ENCODE results near the gene LMTK2. TPM values are rescaled to one million over a fixed set of nuclear protein-coding genes. Genes with fewer than 3 reads are reported as not detected.

The LMTK2 gene
- total RNA-seq, 1 donor from 2014 or later, result 19.2 TPM

GRCh38 chr7:98149116-98149692 is 42.5 kb downstream of the LMTK2 start:
- no peak overlapping the region for H3K4me3 Mint-ChIP-seq
- peaks cover 6% of the 10 kb centered on the region for H3K9me3 Mint-ChIP-seq
- H3K36me3 Mint-ChIP-seq (ENCODE audit: low read depth), result peaks cover 27% of the 10 kb centered on the region
- H3K27ac Mint-ChIP-seq (ENCODE audit: unreplicated experiment), result no peak overlapping the region
- H3K27me3 Mint-ChIP-seq (ENCODE audit: low read depth), result no peaks in the 10 kb centered on the region
- H3K4me1 Mint-ChIP-seq, result no peaks in the 10 kb centered on the region
- no peak for TF ChIP-seq CTCF (conservative IDR thresholded peaks at IDR 0.05)
- no peak for DNase-seq (ENCODE audit: low read depth, low spot score)

GRCh38 chr7:98151884-98152283 is 45.2 kb downstream of the LMTK2 start:
- no peaks in the 10 kb centered on the region for H3K27me3 Mint-ChIP-seq (ENCODE audit: low read depth)
- TF ChIP-seq CTCF (conservative IDR thresholded peaks at IDR 0.05), result no peak
- H3K27ac Mint-ChIP-seq (ENCODE audit: unreplicated experiment), result no peak overlapping the region
- H3K9me3 Mint-ChIP-seq, result no peaks in the 10 kb centered on the region
- peaks cover 28% of the 10 kb centered on the region for H3K36me3 Mint-ChIP-seq (ENCODE audit: low read depth)
- no peak for DNase-seq (ENCODE audit: low read depth, low spot score)
- H3K4me1 Mint-ChIP-seq, result no peaks in the 10 kb centered on the region
- H3K4me3 Mint-ChIP-seq, result no peak overlapping the region

DNA sequence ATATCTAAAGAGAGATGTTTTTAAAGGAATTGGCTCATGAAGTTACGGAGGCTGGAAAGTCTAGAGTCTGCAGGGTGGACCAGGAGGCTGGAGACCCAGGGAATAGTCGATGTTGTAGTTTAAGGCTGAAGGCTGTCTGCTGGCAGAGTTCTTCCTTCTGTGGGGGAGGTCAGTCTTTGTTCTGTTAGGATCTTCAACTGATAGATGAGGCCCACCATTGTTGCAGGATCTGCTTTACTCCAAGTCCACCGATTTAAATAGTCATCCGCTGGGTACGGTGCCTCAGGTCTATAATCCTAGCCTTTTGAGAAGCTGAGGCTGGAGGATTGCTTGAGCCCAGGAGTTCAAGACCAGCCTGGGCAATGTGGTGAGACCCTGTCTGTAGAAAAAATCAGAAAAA is 50.0 kb downstream of the LMTK2 start:
- Mint-ChIP-seq H3K27me3 (ENCODE audit: low read depth) (no peaks in the 10 kb centered on the region), H3K27ac (ENCODE audit: unreplicated experiment) (no peak overlapping the region), H3K4me3 (no peak overlapping the region), H3K9me3 (no peaks in the 10 kb centered on the region), H3K36me3 (ENCODE audit: low read depth) (peaks cover 35% of the 10 kb centered on the region), H3K4me1 (no peaks in the 10 kb centered on the region)
- no peak for DNase-seq (ENCODE audit: low read depth, low spot score)
- no peak for TF ChIP-seq CTCF (conservative IDR thresholded peaks at IDR 0.05)

GRCh38 chr7:98157761-98158160 is 51.1 kb downstream of the LMTK2 start:
- H3K36me3 Mint-ChIP-seq (ENCODE audit: low read depth), result peaks cover 33% of the 10 kb centered on the region
- H3K27me3 Mint-ChIP-seq (ENCODE audit: low read depth), result no peaks in the 10 kb centered on the region

GRCh38 chr7:98162758-98163157 is 56.1 kb downstream of the LMTK2 start:
- H3K27me3 Mint-ChIP-seq (ENCODE audit: low read depth), result no peaks in the 10 kb centered on the region
- H3K4me3 Mint-ChIP-seq, result no peak overlapping the region
- TF ChIP-seq CTCF (conservative IDR thresholded peaks at IDR 0.05), result no peak
- no peak overlapping the region for H3K27ac Mint-ChIP-seq (ENCODE audit: unreplicated experiment)
- no peaks in the 10 kb centered on the region for H3K9me3 Mint-ChIP-seq
- peaks cover 9% of the 10 kb centered on the region for H3K4me1 Mint-ChIP-seq
- peaks cover 8% of the 10 kb centered on the region for H3K36me3 Mint-ChIP-seq (ENCODE audit: low read depth)
- DNase-seq (ENCODE audit: low read depth, low spot score), result no peak

More at GRCh38 chr7:98157761-98158160, 51.1 kb downstream of the LMTK2 start:
- no peak for DNase-seq (ENCODE audit: low read depth, low spot score)
- Mint-ChIP-seq H3K27ac (ENCODE audit: unreplicated experiment) (no peak overlapping the region), H3K9me3 (no peaks in the 10 kb centered on the region), H3K4me3 (no peak overlapping the region), H3K4me1 (no peaks in the 10 kb centered on the region)
- no peak for TF ChIP-seq CTCF (conservative IDR thresholded peaks at IDR 0.05)
